IMR-90 (cell line): ENCODE results near the gene ARPC5L. TPM values are rescaled to one million over a fixed set of nuclear protein-coding genes. Genes with fewer than 3 reads are reported as not detected.

ENCODE experiments used
- ATAC-seq: fragments of 200-7000 bp; cut with Tn5 transposase; 2 replicates; pipeline ENCODE4 v1.9.1; 2020; ENCODE audit warnings: low read depth, mild to moderate bottlenecking, moderate library complexity
- BruUV-seq: library from RNA; stranded (reverse); fragments of 400-500 nt; replicated peaks from 2 replicates; lab custom pipeline; 2021; lab: Mats Ljungman, UMichigan
- CTCF ChIA-PET: fragments of 300-600 bp; formaldehyde crosslinking; extraction: SDS; loops from one replicate; lab custom pipeline; 2021; ENCODE audit warnings: antibody characterized with exemption; lab: Yijun Ruan, JAX
- POLR2A ChIA-PET: fragments of 300-600 bp; sonication (Branson Sonifier 250); formaldehyde crosslinking; loops from one replicate; lab custom pipeline; 2022; ENCODE audit warnings: antibody characterized with exemption; ENCODE audit not compliant: unreplicated experiment; lab: Charles Lee
- DNase-seq: peaks from one replicate; pipeline ENCODE4 v3.0.0; 2013
- H2AFZ ChIP-seq: replicated peaks from 2 replicates; pipeline ENCODE3; 2013; ENCODE audit warnings: low read length, mild to moderate bottlenecking; ENCODE audit not compliant: poor library complexity
- H2AK5ac ChIP-seq: 2 replicates; pipeline ENCODE4 v1.6.1; 2013; ENCODE audit warnings: low read depth, low read length, inconsistent platforms
- H2AK9ac ChIP-seq: replicated peaks from 2 replicates; pipeline ENCODE3; 2013; ENCODE audit warnings: mild to moderate bottlenecking, low read depth, low read length, moderate library complexity; ENCODE audit not compliant: poor library complexity
- H2BK120ac ChIP-seq: 2 replicates; pipeline ENCODE4 v1.6.1; 2013; ENCODE audit warnings: low read depth, low read length, inconsistent platforms
- H2BK15ac ChIP-seq: 3 replicates; pipeline ENCODE4 v1.6.1; 2013; ENCODE audit warnings: low read depth, low read length, inconsistent platforms
- H2BK20ac ChIP-seq: 2 replicates; pipeline ENCODE4 v1.6.1; 2013; ENCODE audit warnings: low read depth, mild to moderate bottlenecking, inconsistent platforms, low read length, moderate library complexity
- H2BK5ac ChIP-seq: 2 replicates; pipeline ENCODE4 v1.6.1; 2013; ENCODE audit warnings: mild to moderate bottlenecking, low read depth, low read length, inconsistent platforms; ENCODE audit not compliant: poor library complexity, severe bottlenecking
- H3K14ac ChIP-seq: replicated peaks from 2 replicates; pipeline ENCODE4 v1.6.1; 2013; ENCODE audit warnings: low read depth, low read length, inconsistent platforms
- H3K18ac ChIP-seq: 2 replicates; pipeline ENCODE4 v1.6.1; 2013; ENCODE audit warnings: low read depth, low read length, control low read depth
- H3K23ac ChIP-seq: 2 replicates; pipeline ENCODE4 v1.6.1; 2013; ENCODE audit warnings: low read depth, low read length, inconsistent platforms
- H3K27ac ChIP-seq: 2 replicates; pipeline ENCODE4 v1.5.1; 2013; ENCODE audit warnings: mild to moderate bottlenecking, control low read depth, low read length; ENCODE audit not compliant: insufficient read depth
- H3K27me3 ChIP-seq: 2 replicates; pipeline ENCODE4 v1.6.1; 2013; ENCODE audit warnings: low read length; ENCODE audit not compliant: control insufficient read depth, insufficient read depth
- H3K36me3 ChIP-seq: 2 replicates; pipeline ENCODE4 v1.6.1; 2013; ENCODE audit warnings: low read length, mixed read lengths; ENCODE audit not compliant: control insufficient read depth, insufficient read depth
- H3K4ac ChIP-seq: 2 replicates; pipeline ENCODE4 v1.6.1; 2013; ENCODE audit warnings: low read depth, low read length, inconsistent platforms
- H3K4me1 ChIP-seq: 2 replicates; pipeline ENCODE4 v1.6.1; 2013; ENCODE audit warnings: low read length, mixed read lengths; ENCODE audit not compliant: control insufficient read depth, insufficient read depth
- H3K4me2 ChIP-seq: 2 replicates; pipeline ENCODE4 v1.6.1; 2013; ENCODE audit warnings: low read depth, mild to moderate bottlenecking, control low read depth, low read length, moderate library complexity
- H3K4me3 ChIP-seq: 2 replicates; pipeline ENCODE4 v1.5.1; 2013; ENCODE audit warnings: low read depth, mild to moderate bottlenecking, control low read depth, low read length, moderate library complexity; ENCODE audit not compliant: insufficient read depth
- H3K56ac ChIP-seq: 2 replicates; pipeline ENCODE4 v1.6.1; 2013; ENCODE audit warnings: low read length, inconsistent platforms; ENCODE audit not compliant: insufficient read depth; ENCODE audit errors: extremely low read depth
- H3K79me1 ChIP-seq, 2 experiments: 2 replicates each; pipeline ENCODE4 v1.6.1; 2013; ENCODE audit warnings: low read length in 2 of 2, inconsistent platforms in 1 of 2, low read depth in 1 of 2
- H3K9ac ChIP-seq: 2 replicates; pipeline ENCODE4 v1.6.1; 2013; ENCODE audit warnings: low read depth, low read length, control low read depth
- H3K9me1 ChIP-seq: 2 replicates; pipeline ENCODE4 v1.6.1; 2013; ENCODE audit warnings: low read length, inconsistent platforms; ENCODE audit not compliant: insufficient read depth
- H3K9me3 ChIP-seq: 2 replicates; pipeline ENCODE4 v1.6.1; 2013; ENCODE audit warnings: low read length; ENCODE audit not compliant: control insufficient read depth, insufficient read depth
- H4K20me1 ChIP-seq: 2 replicates; pipeline ENCODE4 v1.6.1; 2013; ENCODE audit warnings: low read length, inconsistent platforms; ENCODE audit not compliant: insufficient read depth
- H4K5ac ChIP-seq: 2 replicates; pipeline ENCODE4 v1.6.1; 2013; ENCODE audit warnings: mild to moderate bottlenecking, low read depth, low read length, control low read depth
- H4K8ac ChIP-seq, 2 experiments: 2 replicates each; pipeline ENCODE4 v1.6.1; 2013; ENCODE audit warnings: low read depth in 2 of 2, low read length in 2 of 2, control low read depth in 1 of 2, inconsistent platforms in 1 of 2
- H4K91ac ChIP-seq: 2 replicates; pipeline ENCODE4 v1.6.1; 2013; ENCODE audit warnings: low read depth, low read length, inconsistent platforms; ENCODE audit not compliant: insufficient read depth
- BHLHE40 ChIP-seq: fragments of 150-350 bp; IDR thresholded peaks from 2 replicates; pipeline ENCODE4 v1.6.1; 2016; ENCODE audit warnings: mild to moderate bottlenecking, low read depth, low read length
- CEBPB ChIP-seq: IDR thresholded peaks from 2 replicates; pipeline ENCODE4 v1.6.1; 2012; ENCODE audit warnings: low read depth, low read length, improper control_type of control experiment
- CHD1 ChIP-seq: IDR thresholded peaks from 2 replicates; pipeline ENCODE4 v1.6.1; 2012; ENCODE audit warnings: low read depth, low read length, improper control_type of control experiment
- FOS ChIP-seq: fragments of 150-350 bp; IDR thresholded peaks from 2 replicates; pipeline ENCODE4 v1.6.1; 2016; ENCODE audit warnings: low read depth, low read length
- MAFK ChIP-seq: IDR thresholded peaks from 2 replicates; pipeline ENCODE4 v1.6.1; 2012; ENCODE audit warnings: low read depth, low read length, improper control_type of control experiment
- MAZ ChIP-seq: IDR thresholded peaks from 2 replicates; pipeline ENCODE4 v1.6.1; 2012; ENCODE audit warnings: low read depth, mild to moderate bottlenecking, low read length, improper control_type of control experiment, moderate library complexity, borderline replicate concordance
- MXI1 ChIP-seq: IDR thresholded peaks from 2 replicates; pipeline ENCODE4 v1.6.1; 2012; ENCODE audit warnings: low read depth, mild to moderate bottlenecking, low read length, moderate library complexity, borderline replicate concordance
- NFE2L2 ChIP-seq: fragments of 150-350 bp; IDR thresholded peaks from 2 replicates; pipeline ENCODE4 v1.6.1; 2016; ENCODE audit warnings: low read depth, mild to moderate bottlenecking, low read length
- POLR2A ChIP-seq: IDR thresholded peaks from 2 replicates; pipeline ENCODE4 v1.6.1; 2012; ENCODE audit warnings: mild to moderate bottlenecking, low read depth, low read length
- RAD21 ChIP-seq: IDR thresholded peaks from 2 replicates; pipeline ENCODE4 v1.6.1; 2012; ENCODE audit warnings: low read length, improper control_type of control experiment
- RCOR1 ChIP-seq: IDR thresholded peaks from 2 replicates; pipeline ENCODE4 v1.6.1; 2012; ENCODE audit warnings: mild to moderate bottlenecking, low read length, improper control_type of control experiment; ENCODE audit not compliant: insufficient replicate concordance
- RFX5 ChIP-seq: IDR thresholded peaks from 2 replicates; pipeline ENCODE4 v1.8.0; 2012; ENCODE audit warnings: low read depth, mild to moderate bottlenecking, low read length, moderate library complexity
- SMC3 ChIP-seq: fragments of 150-350 bp; IDR thresholded peaks from 2 replicates; pipeline ENCODE4 v1.6.1; 2016; ENCODE audit warnings: low read depth, mild to moderate bottlenecking, antibody characterized with exemption, low read length, moderate library complexity
- WGBS, 2 experiments: methylation state at CpG; one replicate each; pipeline versions ENCODE4 v1.1.5 to v1.1.7; 2013; ENCODE audit warnings: missing lambda C conversion rate in 2 of 2; ENCODE audit not compliant: insufficient read length in 1 of 2; ENCODE audit errors: extremely low coverage in 2 of 2; 5-methylcytosine and 5-hydroxymethylcytosine counted together
- dilution Hi-C: fragments of 300-500 bp; cut with HindIII; formaldehyde crosslinking; loops from one replicate; pipeline ENCODE4 v1.14.3; 2018; ENCODE audit warnings: low sequenced_read_pairs; ENCODE audit not compliant: unreplicated experiment
- in situ Hi-C: fragments of 300-500 bp; cut with MboI; formaldehyde crosslinking; loops from 3 replicates; pipeline ENCODE4 v1.14.3; 2019; ENCODE audit warnings: low sequenced_read_pairs, inconsistent platforms, mixed read lengths
- intact Hi-C: fragments of 100-400 bp; cut with micrococcal nuclease; formaldehyde crosslinking; loops from 2 replicates; pipeline ENCODE4 v1.10.0; 2022
- polyA plus RNA-seq, 3 experiments: library from polyadenylated mRNA; depleted of rRNA; stranded (reverse); fragments of >200 nt; gene quantifications; 2 replicates each; pipeline ENCODE4 v1.2.3, GENCODE V29; 2012; ENCODE audit warnings: low replicate concordance in 1 of 3
- total RNA-seq: library from RNA; depleted of rRNA; stranded (reverse); fragments of >200 nt; gene quantifications from 2 replicates; pipeline ENCODE4 v1.2.3, GENCODE V29; 2012
- TF ChIP-seq, protein P1 (sequence below): fragments of 150-350 bp; IDR thresholded peaks from 2 replicates; pipeline ENCODE4 v1.6.1; 2017; ENCODE audit warnings: mild to moderate bottlenecking, antibody characterized with exemption, low read length, low read depth
- TF ChIP-seq, protein P2 (sequence below): conservative IDR thresholded peaks from 2 replicates; pipeline ENCODE4 v1.5.1; 2012; ENCODE audit warnings: mild to moderate bottlenecking, low read depth, low read length, improper control_type of control experiment
- TF ChIP-seq, protein P3 (sequence below): fragments of 150-350 bp; IDR thresholded peaks from 2 replicates; pipeline ENCODE4 v1.6.1; 2016; ENCODE audit warnings: low read depth, mild to moderate bottlenecking, low read length, moderate library complexity, borderline replicate concordance

The ARPC5L gene
- total and polyA plus RNA-seq, 2 of the 4 experiments (the other 2 are of a cell fraction), result 11.1 to 53.8 TPM

DNA sequence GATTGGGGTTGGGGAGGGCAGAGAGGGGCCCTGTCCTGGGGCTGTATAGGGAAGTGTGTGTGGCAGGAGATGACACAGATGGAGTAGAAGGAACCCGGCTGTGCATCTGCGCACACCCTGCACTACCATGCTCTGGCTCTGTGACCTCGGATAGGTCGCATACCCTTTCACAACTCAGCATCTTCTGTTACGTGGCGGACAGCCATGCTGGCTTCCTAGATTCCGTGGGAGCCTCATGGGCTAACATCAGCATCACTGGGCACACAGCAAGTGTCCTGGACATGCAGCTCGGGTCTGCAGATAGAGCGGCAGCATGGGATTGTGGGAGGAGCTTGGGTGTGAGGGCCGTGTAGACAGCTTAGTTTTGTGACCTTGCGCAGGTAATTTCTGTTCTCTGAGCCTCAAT lies 9.2 kb downstream of the ARPC5L start:
- ChIA-PET POLR2A (no interaction called here), CTCF (no interaction called here)
- Histone ChIP-seq H4K20me1 (peaks cover 55% of the 10 kb centered on the region), H4K8ac (no peak overlapping the region), H3K4me2 (peak overlapping the region; percentile 98; the same call in 1 of the 2 replicates), H3K9me3 (no peaks in the 10 kb centered on the region), H4K91ac (no peak overlapping the region), H2BK120ac (no peak overlapping the region), H3K36me3 (peaks cover 35% of the 10 kb centered on the region), H2AK5ac (no peak overlapping the region), H3K23ac (peak overlapping the region; percentile 6; the same call in 1 of the 2 replicates), H4K5ac (no peak overlapping the region), H3K27me3 (no peaks in the 10 kb centered on the region), H3K9me1 (peaks cover 16% of the 10 kb centered on the region; the same call in 1 of the 2 replicates), H3K14ac (0 out of 2 replicates have a peak overlapping the region, but pooled peaks have one; percentile 85), H2AK9ac (no peak overlapping the region), H3K4me1 (peaks cover 22% of the 10 kb centered on the region), H3K56ac (no peak overlapping the region), H3K4me3 (no peak overlapping the region), H2BK15ac (no peak overlapping the region), H3K4ac (no peak overlapping the region), H2BK5ac (no peak overlapping the region), H3K79me1 (peaks cover 15 to 80% of the 10 kb centered on the region in 2 experiments; a peak in 3 of 4 replicates), H2BK20ac (no peak overlapping the region), H2AFZ (no peak overlapping the region), H3K18ac (no peak overlapping the region), H3K9ac (no peak overlapping the region), H3K27ac (no peak overlapping the region)
- BruUV-seq, result no TSS peak
- DNase-seq (no peak), ATAC-seq (no peak)
- TF ChIP-seq RAD21 (no peak), SMC3 (no peak), MAFK (no peak), MXI1 (no peak), POLR2A (no peak), RCOR1 (no peak), CHD1 (no peak), FOS (no peak), CEBPB (no peak), NFE2L2 (no peak), RFX5 (no peak), MAZ (no peak), BHLHE40 (no peak)
- TF ChIP-seq, protein P1, sequence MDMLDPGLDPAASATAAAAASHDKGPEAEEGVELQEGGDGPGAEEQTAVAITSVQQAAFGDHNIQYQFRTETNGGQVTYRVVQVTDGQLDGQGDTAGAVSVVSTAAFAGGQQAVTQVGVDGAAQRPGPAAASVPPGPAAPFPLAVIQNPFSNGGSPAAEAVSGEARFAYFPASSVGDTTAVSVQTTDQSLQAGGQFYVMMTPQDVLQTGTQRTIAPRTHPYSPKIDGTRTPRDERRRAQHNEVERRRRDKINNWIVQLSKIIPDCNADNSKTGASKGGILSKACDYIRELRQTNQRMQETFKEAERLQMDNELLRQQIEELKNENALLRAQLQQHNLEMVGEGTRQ, result no peak
- TF ChIP-seq, protein P2, sequence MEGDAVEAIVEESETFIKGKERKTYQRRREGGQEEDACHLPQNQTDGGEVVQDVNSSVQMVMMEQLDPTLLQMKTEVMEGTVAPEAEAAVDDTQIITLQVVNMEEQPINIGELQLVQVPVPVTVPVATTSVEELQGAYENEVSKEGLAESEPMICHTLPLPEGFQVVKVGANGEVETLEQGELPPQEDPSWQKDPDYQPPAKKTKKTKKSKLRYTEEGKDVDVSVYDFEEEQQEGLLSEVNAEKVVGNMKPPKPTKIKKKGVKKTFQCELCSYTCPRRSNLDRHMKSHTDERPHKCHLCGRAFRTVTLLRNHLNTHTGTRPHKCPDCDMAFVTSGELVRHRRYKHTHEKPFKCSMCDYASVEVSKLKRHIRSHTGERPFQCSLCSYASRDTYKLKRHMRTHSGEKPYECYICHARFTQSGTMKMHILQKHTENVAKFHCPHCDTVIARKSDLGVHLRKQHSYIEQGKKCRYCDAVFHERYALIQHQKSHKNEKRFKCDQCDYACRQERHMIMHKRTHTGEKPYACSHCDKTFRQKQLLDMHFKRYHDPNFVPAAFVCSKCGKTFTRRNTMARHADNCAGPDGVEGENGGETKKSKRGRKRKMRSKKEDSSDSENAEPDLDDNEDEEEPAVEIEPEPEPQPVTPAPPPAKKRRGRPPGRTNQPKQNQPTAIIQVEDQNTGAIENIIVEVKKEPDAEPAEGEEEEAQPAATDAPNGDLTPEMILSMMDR, result no peak
- TF ChIP-seq, protein P3, sequence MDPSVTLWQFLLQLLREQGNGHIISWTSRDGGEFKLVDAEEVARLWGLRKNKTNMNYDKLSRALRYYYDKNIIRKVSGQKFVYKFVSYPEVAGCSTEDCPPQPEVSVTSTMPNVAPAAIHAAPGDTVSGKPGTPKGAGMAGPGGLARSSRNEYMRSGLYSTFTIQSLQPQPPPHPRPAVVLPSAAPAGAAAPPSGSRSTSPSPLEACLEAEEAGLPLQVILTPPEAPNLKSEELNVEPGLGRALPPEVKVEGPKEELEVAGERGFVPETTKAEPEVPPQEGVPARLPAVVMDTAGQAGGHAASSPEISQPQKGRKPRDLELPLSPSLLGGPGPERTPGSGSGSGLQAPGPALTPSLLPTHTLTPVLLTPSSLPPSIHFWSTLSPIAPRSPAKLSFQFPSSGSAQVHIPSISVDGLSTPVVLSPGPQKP, result no peak
- dilution Hi-C loops, result no loop called here
- 78% methylated on average over 8 of the region's 11 CpGs; no CpG with 5 or more reads in 1 of the 2 experiments for WGBS, 2 experiments
- in situ Hi-C loops, result no loop called here
- intact Hi-C loops, result loop anchor here (2.0 kb wide), 1 partner anchor 272 kb away; the partner anchor contains the start of gene SCAI
